ENCODE measurements around the gene TOMM20.
"Not testable (repeated sequence)": the region's sequence is repeated elsewhere in the genome, so short reads cannot be mapped to it uniquely, and the experiment has no call there.

Gene TOMM20

GRCh38 chr1:235128456-235129328, at the start of gene TOMM20:
TOMM20 (minus strand) TSS chr1:235128837; CDS start chr1:235128715, 122 bp downstream.
- DNase-seq, result peak; percentile 99

GRCh38 chr1:235176486-235176885, 47.8 kb upstream of the TOMM20 start:
- DNase-seq, result no peak

- no peak for DNase-seq
Measured at GRCh38 chr1:235169986-235170385, 41.3 kb upstream of the TOMM20 start.

- no peak for DNase-seq
Measured at GRCh38 chr1:235168375-235168774, 39.7 kb upstream of the TOMM20 start.

GRCh38 chr1:235161685-235162327, 33.2 kb upstream of the TOMM20 start:
- DNase-seq, result no peak

- peak; percentile 89 for DNase-seq
Measured at GRCh38 chr1:235160957-235161684, 32.5 kb upstream of the TOMM20 start, which contains the start of gene RBM34. RBM34 (minus strand) TSS chr1:235161250; CDS start chr1:235161226, 24 bp downstream.

GRCh38 chr1:235160383-235160956, 31.8 kb upstream of the TOMM20 start:
- DNase-seq, result peak; percentile 63

GRCh38 chr1:235159930-235160329, 31.3 kb upstream of the TOMM20 start:
- not testable (repeated sequence) for DNase-seq

GRCh38 chr1:235159284-235159683, 30.6 kb upstream of the TOMM20 start:
- DNase-seq, result not testable (repeated sequence)

- DNase-seq, result no peak
Measured at GRCh38 chr1:235158680-235159079, 30.0 kb upstream of the TOMM20 start.

- no peak for DNase-seq
Measured at GRCh38 chr1:235157150-235157549, 28.5 kb upstream of the TOMM20 start.

- DNase-seq, result no peak
Measured at GRCh38 chr1:235156740-235157139, 28.1 kb upstream of the TOMM20 start.

GRCh38 chr1:235156265-235156664, 27.6 kb upstream of the TOMM20 start:
- no peak for DNase-seq

- DNase-seq, result no peak
Measured at GRCh38 chr1:235152235-235152634, 23.6 kb upstream of the TOMM20 start.

GRCh38 chr1:235151033-235151432, 22.4 kb upstream of the TOMM20 start:
- no peak for DNase-seq

- no peak for DNase-seq
Measured at GRCh38 chr1:235149824-235150223, 21.2 kb upstream of the TOMM20 start.

- no peak for DNase-seq
Measured at GRCh38 chr1:235147269-235147668, 18.6 kb upstream of the TOMM20 start.

- DNase-seq, result no peak
Measured at GRCh38 chr1:235145639-235146038, 17.0 kb upstream of the TOMM20 start.

- no peak for DNase-seq
Measured at GRCh38 chr1:235142991-235143390, 14.4 kb upstream of the TOMM20 start.

- DNase-seq, result no peak
Measured at GRCh38 chr1:235139315-235139714, 10.7 kb upstream of the TOMM20 start.

- no peak for DNase-seq
Measured at GRCh38 chr1:235138821-235139220, 10.2 kb upstream of the TOMM20 start.

GRCh38 chr1:235136111-235136510, 7.5 kb upstream of the TOMM20 start:
- no peak for DNase-seq

- DNase-seq, result no peak
Measured at GRCh38 chr1:235134171-235134570, 5.5 kb upstream of the TOMM20 start.
